Activated naive CD8-positive, alpha-beta T cell treated with anti-CD3 and anti-CD28 coated beads for 36 hours (primary cell): ENCODE data around the gene BLZF1. TPM values are rescaled to one million over a fixed set of nuclear protein-coding genes. Genes with fewer than 3 reads are reported as not detected.
"Not testable (repeated sequence)": the region's sequence is repeated elsewhere in the genome, so short reads cannot be mapped to it uniquely, and the experiment has no call there.

Experiments
- DNase-seq: peaks from one replicate; pipeline ENCODE4 v3.0.0; 2021
- H3K27ac Mint-ChIP-seq: one replicate; pipeline ENCODE4 v1.8.0; 2022; ENCODE audit warnings: mild to moderate bottlenecking, moderate library complexity, mixed read lengths
- H3K27me3 Mint-ChIP-seq: one replicate; pipeline ENCODE4 v1.8.0; 2022; ENCODE audit warnings: mild to moderate bottlenecking, mixed read lengths
- H3K36me3 Mint-ChIP-seq: one replicate; pipeline ENCODE4 v1.8.0; 2021; ENCODE audit warnings: mild to moderate bottlenecking, mixed read lengths
- H3K4me1 Mint-ChIP-seq: one replicate; pipeline ENCODE4 v1.8.0; 2021; ENCODE audit warnings: mixed read lengths
- H3K4me3 Mint-ChIP-seq: one replicate; pipeline ENCODE4 v1.8.0; 2022; ENCODE audit warnings: mild to moderate bottlenecking, moderate library complexity, mixed read lengths
- H3K9me3 Mint-ChIP-seq: one replicate; pipeline ENCODE4 v1.8.0; 2022; ENCODE audit warnings: mixed read lengths
- total RNA-seq, 2 experiments: library from RNA; stranded (reverse); gene quantifications; one replicate each; pipeline ENCODE4 v1.2.3, GENCODE V29; 2021

BLZF1 gene
- total RNA-seq, 2 experiments from 2014 or later, result 14.6 to 17.3 TPM

DNA sequence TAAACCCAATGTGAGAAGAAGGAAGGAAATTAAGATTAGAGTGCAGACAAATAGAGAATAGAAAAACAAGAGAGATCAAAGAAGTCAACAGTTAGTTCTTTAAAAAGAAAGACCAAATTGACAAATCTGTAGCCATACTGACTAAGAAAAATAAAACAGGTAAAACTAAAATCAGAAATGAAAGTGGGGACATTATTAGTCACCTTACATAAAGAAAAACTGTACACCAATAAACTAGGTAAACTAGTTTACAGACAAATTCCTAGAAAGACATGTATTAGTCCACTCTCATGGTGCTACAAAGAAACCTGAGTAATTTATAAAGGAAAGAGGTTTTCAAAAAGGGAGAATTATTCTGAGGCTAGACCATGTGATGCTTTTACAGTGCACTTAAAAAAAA, 22.3 kb downstream of the BLZF1 start:
- Mint-ChIP-seq H3K4me1 (peaks cover 16% of the 10 kb centered on the region), H3K27ac (peak overlapping the region; percentile 63), H3K36me3 (peaks cover 58% of the 10 kb centered on the region), H3K27me3 (no peaks in the 10 kb centered on the region), H3K4me3 (no peak overlapping the region), H3K9me3 (no peaks in the 10 kb centered on the region)
- DNase-seq, result no peak

- no peak for DNase-seq
- H3K9me3 Mint-ChIP-seq, result no peaks in the 10 kb centered on the region
- H3K27me3 Mint-ChIP-seq, result no peaks in the 10 kb centered on the region
- H3K4me1 Mint-ChIP-seq, result peaks cover 16% of the 10 kb centered on the region
- H3K4me3 Mint-ChIP-seq, result no peak overlapping the region
- peaks cover 63% of the 10 kb centered on the region for H3K36me3 Mint-ChIP-seq
- H3K27ac Mint-ChIP-seq, result no peak overlapping the region
Measured at GRCh38 chr1:169392406-169392805, 24.4 kb downstream of the BLZF1 start.

- DNase-seq, result no peak
- H3K27me3 Mint-ChIP-seq, result peaks cover 4% of the 10 kb centered on the region
- H3K4me3 Mint-ChIP-seq, result no peak overlapping the region
- peaks cover 53% of the 10 kb centered on the region for H3K36me3 Mint-ChIP-seq
- H3K27ac Mint-ChIP-seq, result no peak overlapping the region
- H3K9me3 Mint-ChIP-seq, result peaks cover 6% of the 10 kb centered on the region
- peaks cover under 1% of the 10 kb centered on the region for H3K4me1 Mint-ChIP-seq
Measured at GRCh38 chr1:169395955-169396354, 28.0 kb downstream of the BLZF1 start.

GRCh38 chr1:169402578-169402977, 34.6 kb downstream of the BLZF1 start:
- not testable (repeated sequence) for H3K4me3 Mint-ChIP-seq, H3K27me3 Mint-ChIP-seq, DNase-seq, H3K27ac Mint-ChIP-seq, H3K4me1 Mint-ChIP-seq
- peaks cover 44% of the 10 kb centered on the region for H3K9me3 Mint-ChIP-seq
- H3K36me3 Mint-ChIP-seq, result peaks cover 13% of the 10 kb centered on the region

- not testable (repeated sequence) for H3K27me3 Mint-ChIP-seq, H3K4me3 Mint-ChIP-seq, DNase-seq, H3K27ac Mint-ChIP-seq, H3K36me3 Mint-ChIP-seq, H3K4me1 Mint-ChIP-seq
- H3K9me3 Mint-ChIP-seq, result peaks cover 49% of the 10 kb centered on the region
Measured at GRCh38 chr1:169408340-169408739, 40.3 kb downstream of the BLZF1 start.

DNA sequence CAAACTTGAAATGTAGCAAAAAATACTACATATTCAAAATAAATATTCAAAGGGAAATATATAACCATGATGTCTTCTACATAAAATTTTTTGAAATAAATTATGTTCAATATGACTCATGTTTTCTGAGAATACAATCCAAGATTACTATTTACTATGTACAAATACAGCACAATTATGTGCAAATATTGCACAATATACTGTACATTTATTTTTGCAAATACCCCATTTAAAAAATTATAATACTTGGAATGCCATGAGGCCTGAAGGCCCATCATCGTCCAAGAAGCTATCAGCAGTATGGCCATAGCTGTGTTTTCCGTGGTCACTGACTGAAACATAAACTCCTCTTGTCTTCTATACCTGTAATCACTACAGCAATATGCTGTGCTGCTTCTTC, 47.0 kb downstream of the BLZF1 start:
- H3K9me3 Mint-ChIP-seq, result peaks cover 17% of the 10 kb centered on the region
- no peaks in the 10 kb centered on the region for H3K36me3 Mint-ChIP-seq
- H3K27ac Mint-ChIP-seq, result no peak overlapping the region
- DNase-seq, result no peak
- no peaks in the 10 kb centered on the region for H3K4me1 Mint-ChIP-seq
- H3K27me3 Mint-ChIP-seq, result no peaks in the 10 kb centered on the region
- H3K4me3 Mint-ChIP-seq, result no peak overlapping the region

DNA sequence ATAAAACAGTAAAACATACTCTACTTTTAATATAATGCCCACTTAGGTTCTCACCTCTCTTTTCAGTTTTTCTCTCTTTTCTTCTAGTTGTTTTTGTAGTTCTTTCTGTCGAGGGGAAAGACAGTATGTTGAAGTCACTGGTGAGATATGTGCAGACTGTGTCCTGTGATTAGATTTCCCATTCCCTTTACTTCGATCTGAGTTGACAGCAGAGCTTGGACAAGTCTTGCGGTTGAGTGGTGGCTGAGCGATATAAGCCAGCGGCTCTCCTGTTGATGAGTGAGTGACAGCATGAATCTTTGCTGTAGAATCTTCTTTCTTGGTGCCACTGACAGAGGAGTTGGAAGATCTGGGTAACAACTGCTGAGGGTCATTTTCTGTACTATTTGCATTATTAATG, 53.3 kb downstream of the BLZF1 start:
- Mint-ChIP-seq H3K4me1 (no peaks in the 10 kb centered on the region), H3K4me3 (no peak overlapping the region), H3K36me3 (no peaks in the 10 kb centered on the region), H3K27ac (no peak overlapping the region), H3K27me3 (peaks cover 26% of the 10 kb centered on the region), H3K9me3 (no peaks in the 10 kb centered on the region)
- DNase-seq, result no peak

GRCh38 chr1:169426174-169426705, 58.2 kb downstream of the BLZF1 start:
- Mint-ChIP-seq H3K9me3 (no peaks in the 10 kb centered on the region), H3K27ac (no peak overlapping the region), H3K27me3 (peaks cover 59% of the 10 kb centered on the region), H3K4me3 (peak overlapping the region; percentile 95), H3K36me3 (no peaks in the 10 kb centered on the region), H3K4me1 (peaks cover 4% of the 10 kb centered on the region)
- DNase-seq, result no peak

DNA sequence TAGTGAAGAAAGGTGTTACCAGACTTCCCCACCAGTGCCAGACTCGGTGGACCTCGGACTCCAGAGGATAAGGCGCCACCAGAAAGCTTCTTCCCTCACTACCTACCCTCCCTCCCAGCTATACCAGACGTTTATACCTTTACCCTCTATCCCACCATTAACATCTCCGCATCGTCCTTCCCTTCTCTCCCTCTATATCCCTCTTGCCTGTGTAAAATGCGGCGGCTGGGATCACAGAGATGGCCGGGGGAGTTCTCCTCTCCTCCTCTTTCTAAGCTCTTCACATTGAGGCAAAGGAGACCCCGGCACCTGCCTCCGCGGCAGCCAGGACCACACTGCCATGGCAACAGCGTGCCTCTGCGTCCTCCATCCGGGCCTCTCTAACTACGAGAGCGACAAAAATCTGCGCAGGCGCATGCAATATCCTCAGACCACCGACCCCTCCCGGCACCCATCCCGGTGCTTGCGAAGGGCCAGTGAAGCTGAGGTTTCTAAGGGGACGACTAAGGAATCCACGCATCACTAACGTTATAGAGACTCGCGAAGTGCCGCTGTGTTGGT, 59.2 kb downstream of the BLZF1 start, which contains the start of gene CCDC181:
TSS of gene CCDC181 (minus strand) at position 394 of the 561 bp plus-strand sequence. CDS start 2,547 bp downstream, outside the sequence.
- no peak within 1 kb of the TSS for H3K27ac Mint-ChIP-seq
- H3K4me3 Mint-ChIP-seq, result peak within 1 kb of the TSS; percentile 95
- DNase-seq, result peak; percentile 69
- no peaks in the 10 kb centered on the region for H3K9me3 Mint-ChIP-seq
- H3K36me3 Mint-ChIP-seq, result peaks cover 1% of the 10 kb centered on the region
- H3K4me1 Mint-ChIP-seq, result peaks cover 4% of the 10 kb centered on the region
- H3K27me3 Mint-ChIP-seq, result peaks cover 67% of the 10 kb centered on the region

Other genes with a start within 250 kb of the BLZF1 start
- 10 to 100 TPM; 18.9 to 22.4 TPM for gene NME7, start 398 bp upstream of the BLZF1 start, total RNA-seq
- under 1 TPM; 0.52 to 0.62 TPM for gene CCDC181, start 59.3 kb downstream of the BLZF1 start, total RNA-seq
- 1 to 10 TPM; 6.2 to 6.5 TPM for gene SLC19A2, start 117.7 kb downstream of the BLZF1 start, total RNA-seq
- 10 to 100 TPM; 39.7 to 40.1 TPM for gene F5, start 218.3 kb downstream of the BLZF1 start, total RNA-seq